ENCODE results near the gene ARHGAP28.

GRCh38 chr18:6785411-6785810 lies 55.9 kb downstream of the ARHGAP28 start:
- no peak for TF ChIP-seq POLR2A (IDR thresholded peaks at IDR 0.05)
- TF ChIP-seq, protein P1, sequence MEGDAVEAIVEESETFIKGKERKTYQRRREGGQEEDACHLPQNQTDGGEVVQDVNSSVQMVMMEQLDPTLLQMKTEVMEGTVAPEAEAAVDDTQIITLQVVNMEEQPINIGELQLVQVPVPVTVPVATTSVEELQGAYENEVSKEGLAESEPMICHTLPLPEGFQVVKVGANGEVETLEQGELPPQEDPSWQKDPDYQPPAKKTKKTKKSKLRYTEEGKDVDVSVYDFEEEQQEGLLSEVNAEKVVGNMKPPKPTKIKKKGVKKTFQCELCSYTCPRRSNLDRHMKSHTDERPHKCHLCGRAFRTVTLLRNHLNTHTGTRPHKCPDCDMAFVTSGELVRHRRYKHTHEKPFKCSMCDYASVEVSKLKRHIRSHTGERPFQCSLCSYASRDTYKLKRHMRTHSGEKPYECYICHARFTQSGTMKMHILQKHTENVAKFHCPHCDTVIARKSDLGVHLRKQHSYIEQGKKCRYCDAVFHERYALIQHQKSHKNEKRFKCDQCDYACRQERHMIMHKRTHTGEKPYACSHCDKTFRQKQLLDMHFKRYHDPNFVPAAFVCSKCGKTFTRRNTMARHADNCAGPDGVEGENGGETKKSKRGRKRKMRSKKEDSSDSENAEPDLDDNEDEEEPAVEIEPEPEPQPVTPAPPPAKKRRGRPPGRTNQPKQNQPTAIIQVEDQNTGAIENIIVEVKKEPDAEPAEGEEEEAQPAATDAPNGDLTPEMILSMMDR (IDR thresholded peaks at IDR 0.05) = no peak
